HG03066 (cell line): Measurements from ENCODE around the gene STX11.

Experiments
- ATAC-seq: cut with Tn5 transposase; IDR thresholded peaks from one replicate; pipeline ENCODE4 v1.9.1; 2021; ENCODE audit warnings: low read depth; ENCODE audit not compliant: unreplicated experiment

The STX11 gene

GRCh38 chr6:144211160-144211559 is 60.8 kb downstream of the STX11 start:
- no peak for ATAC-seq

DNA sequence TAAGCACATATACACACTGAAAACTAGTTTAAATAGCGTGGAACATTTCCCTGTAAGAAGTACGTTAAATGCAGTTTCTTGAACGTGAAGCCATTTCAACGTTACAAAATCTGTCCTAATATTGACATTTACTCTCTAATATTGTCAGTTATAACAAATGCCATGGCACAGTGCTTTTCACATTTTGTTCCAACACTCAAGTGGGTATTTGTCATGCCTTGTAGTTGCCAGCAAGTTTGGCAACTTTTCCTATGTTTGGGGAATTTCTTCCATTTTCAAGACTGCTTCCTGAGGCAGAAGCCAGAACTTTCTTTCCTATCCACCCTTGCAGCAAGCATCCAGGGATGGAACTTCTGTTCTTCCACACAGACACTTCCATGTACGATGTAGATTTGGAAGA is 63.0 kb downstream of the STX11 start:
- no peak for ATAC-seq

GRCh38 chr6:144214029-144214428 is 63.7 kb downstream of the STX11 start:
- ATAC-seq: no peak

DNA sequence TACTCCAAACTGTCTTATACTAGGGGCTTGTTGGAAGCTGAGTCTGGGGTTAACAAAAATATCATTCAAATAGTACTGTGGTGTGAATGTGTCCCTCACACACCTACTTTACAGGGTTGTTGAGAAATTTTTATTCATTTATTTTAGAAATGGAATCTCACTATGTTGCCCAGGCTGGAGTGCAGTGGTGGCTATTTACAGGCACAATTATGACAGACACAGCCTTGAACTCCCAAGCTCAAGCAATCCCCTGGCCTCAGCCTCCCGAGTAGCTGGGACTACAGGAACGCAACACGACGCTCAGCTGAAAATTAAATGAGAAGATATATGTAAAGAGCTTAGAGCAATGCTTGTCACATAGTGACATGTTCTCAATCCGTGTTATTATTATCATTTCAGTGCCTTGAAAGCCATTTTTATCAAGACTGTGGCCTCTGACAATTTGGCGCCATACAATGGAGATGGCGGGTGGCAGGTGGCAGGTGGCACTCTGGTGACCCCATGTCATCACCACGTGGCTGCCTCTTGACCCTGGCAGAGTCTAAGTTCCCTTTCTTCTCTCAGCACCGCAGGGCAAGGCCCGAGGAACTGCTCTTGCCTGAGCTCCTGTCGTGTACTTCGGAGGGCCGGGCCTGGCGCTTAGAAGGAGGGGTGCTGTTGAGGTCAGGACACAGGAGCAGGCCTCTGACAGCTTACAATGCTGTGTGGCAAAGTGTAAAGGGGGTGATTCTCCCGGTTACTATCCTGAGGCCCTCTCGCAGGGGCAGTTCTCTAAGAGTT is 64.5 kb downstream of the STX11 start:
- no peak for ATAC-seq

DNA sequence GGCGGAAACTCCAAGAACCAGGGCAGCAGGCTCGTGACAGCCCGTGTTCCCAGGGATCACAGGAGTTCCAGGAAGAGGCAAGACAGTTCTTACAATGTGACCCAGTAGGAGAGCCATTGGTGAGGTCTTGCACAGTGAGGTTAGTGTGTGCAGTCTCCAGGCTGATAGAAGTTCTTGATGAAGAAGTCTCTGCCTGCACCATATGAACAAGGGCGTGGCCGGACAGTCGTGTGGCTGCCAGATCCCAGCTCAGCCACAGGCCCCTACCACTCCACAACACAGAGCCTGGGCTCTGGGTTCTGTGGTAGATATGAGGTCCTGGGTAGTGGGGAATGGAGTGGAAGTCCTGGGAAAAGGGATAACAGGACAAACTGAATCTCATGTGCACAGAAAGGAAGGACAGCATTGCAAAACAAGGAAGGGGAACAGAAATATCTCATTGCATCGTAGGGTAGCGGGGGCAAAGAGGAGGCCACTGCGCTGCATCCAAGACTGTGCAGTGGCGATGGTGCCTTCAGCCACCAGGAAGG is 65.2 kb downstream of the STX11 start:
- ATAC-seq: no peak

DNA sequence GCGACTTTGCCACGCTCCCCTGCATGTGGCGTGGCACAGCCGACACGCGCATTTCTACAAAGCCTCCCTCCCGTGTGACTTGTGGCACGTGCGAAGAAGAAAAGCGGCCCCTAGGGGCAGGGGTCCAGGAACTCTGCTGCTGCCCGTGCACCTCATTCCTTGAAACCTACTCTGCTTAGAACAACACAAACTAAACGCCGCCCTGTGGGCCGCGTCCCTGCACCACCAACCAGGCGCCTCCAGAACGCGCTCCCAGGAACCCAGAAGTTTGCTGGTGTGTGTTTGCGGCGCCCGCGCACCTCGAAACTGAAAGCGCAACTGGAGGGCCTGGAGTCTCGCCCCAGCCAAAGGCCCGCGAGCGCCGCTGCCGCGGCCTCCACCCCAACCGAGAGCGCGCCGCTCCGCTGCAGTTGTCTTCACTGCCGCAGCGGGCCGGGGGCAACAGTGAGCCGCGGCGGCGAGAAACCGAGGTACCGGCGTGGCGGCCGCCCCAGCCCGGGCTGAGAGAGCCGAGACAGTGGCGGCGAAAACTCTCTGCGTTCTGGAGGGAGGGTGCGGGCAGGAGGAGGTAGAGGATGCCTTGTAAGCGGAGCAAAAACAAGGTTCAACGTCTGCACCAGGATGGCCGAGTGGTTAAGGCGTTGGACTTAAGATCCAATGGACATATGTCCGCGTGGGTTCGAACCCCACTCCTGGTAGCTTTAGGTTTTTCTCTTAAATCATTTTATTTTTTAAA is 65.8 kb downstream of the STX11 start:
- peak; percentile 87 for ATAC-seq

DNA sequence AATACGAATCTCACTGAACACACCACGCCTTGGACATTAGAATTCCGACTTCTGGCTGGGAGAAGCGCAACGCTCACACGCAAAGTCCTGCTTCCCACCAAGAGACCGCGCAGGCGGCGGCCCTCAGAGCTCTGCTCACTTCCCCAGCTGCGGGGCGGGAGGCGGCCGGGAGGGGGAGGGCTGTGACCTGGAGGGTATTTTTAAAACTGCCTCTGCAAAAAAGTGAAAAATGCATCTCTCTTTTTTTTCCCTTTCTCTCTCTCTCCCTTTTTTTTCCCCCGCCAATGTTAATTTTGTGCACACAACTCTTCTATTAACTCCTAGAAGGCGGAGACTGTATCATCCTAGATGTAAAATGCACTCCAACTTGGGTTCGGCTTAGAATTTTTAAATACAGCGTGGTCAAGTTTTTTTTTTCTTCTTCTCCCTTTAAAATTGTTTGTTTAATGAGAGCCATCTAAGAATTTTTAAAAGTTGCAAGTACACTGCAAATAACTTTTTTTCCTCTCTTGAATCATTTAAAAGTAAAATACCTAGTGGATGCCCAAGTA is 66.4 kb downstream of the STX11 start:
- peak; percentile 41 for ATAC-seq

DNA sequence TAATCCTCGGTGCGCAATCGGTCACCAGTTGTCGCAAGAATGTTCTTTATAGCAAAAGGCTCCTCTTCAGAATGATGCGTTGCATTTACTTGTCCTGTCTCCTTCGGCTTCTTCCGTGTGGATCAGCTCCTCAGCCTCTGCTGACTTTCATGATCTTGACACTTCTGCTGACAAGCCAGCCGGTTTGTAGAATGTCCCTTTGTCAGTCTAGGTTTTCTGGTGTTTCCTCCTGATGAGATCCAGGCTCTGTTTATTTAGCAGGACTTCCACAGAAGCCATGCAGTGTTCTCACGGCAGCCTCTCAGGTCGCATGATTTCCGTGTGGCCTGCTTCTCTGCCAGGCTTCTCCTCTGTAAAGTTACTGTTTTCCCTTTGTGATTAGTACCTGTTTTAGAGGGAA is 66.9 kb downstream of the STX11 start:
- no peak for ATAC-seq

DNA sequence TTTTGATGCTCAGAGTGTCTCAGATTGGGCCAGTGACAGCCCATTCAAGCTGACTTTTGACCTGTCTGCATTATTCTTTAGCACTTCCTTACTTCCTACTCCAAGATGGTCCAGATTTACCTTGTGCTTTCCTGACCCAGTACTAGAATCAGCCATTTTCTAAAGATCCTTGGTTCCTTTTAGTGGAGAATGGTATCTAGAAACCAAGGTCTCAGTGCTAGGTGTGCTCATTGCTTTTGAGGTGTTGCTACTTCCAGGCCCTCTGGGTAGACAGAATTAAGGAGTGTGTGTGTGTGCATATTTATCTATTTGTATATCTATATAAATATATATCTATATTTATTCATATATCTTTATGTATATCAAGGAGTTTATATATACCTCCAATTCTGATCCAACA is 67.5 kb downstream of the STX11 start:
- no peak for ATAC-seq

GRCh38 chr6:144219056-144219685 is 68.9 kb downstream of the STX11 start:
- ATAC-seq: no peak

GRCh38 chr6:144220031-144220790 is 69.9 kb downstream of the STX11 start:
- no peak for ATAC-seq

DNA sequence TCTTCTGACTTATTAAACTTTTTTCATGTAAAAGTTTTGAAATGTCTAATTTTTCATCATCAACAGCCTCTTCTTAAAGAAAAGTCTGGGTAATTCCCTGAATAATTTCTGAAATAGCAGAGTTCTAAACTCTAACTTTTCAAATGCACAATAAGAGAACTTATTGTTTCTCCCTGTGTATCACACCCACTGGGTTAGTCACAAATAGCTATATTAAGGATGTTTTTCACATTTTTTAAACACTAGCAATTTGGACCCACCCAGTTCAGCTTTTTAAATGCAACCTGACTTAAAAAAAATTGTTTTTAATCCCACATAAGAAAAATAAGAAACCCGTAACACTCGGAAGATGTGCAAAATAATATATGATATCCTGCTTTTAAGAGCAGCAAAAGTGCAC is 73.4 kb downstream of the STX11 start:
- ATAC-seq: no peak

- ATAC-seq: no peak
These were observed 81.4 kb downstream of the STX11 start for GRCh38 chr6:144231721-144232120.

- no peak for ATAC-seq
These were observed 82.0 kb downstream of the STX11 start for GRCh38 chr6:144232176-144232831.

- ATAC-seq: no peak
These were observed 82.5 kb downstream of the STX11 start for GRCh38 chr6:144232832-144233230.

DNA sequence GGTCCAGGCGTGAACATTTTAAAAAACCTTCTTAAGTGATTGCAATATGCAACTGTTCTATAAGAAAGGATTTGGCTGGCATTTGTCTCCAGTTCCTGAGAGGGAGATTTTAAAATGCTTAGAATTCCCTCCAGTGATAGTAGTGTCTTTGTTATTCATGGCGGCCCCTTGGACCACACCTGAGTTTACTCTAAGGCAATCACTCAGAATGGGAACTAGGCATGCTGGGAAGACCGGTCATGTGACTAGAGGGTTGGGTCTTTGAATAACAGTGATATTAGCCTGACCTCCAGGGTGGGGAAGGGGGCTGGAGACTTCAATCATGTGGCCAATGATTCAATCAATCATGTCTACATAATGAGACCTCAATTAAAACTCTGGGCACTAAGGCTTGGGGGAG is 84.1 kb downstream of the STX11 start:
- no peak for ATAC-seq

DNA sequence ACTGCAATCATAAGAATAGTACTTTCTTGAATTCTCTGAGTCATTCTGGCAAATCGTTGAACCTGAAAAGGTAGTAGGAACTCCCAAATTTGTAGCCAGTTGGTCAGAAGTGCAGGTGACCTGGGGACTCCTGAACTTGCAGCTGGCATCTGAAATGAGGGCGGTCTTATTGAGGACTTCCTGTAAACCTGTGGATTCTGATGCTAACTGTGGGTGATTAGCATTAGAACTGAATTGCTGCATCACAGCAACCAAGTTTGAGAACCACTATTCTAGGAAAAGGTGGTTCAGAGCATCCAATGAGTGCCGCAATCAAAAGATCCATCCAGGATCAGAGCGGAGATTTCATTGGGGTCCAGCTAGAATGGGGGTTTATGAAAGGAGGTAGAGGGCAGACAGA is 84.6 kb downstream of the STX11 start:
- no peak for ATAC-seq
